Effector memory CD8-positive, alpha-beta T cell (primary cell): Measurements from ENCODE around the gene UNC5A.

ENCODE experiments used
- ATAC-seq: fragments of 150-1000 bp; cut with Tn5 transposase; replicated peaks from 2 replicates; pipeline ENCODE4 v1.10.0; 2021; ENCODE audit warnings: mild to moderate bottlenecking, moderate library complexity
- DNase-seq, 3 experiments: peaks; one replicate each; pipeline ENCODE4 v3.0.0; 2021
- H3K27ac Mint-ChIP-seq, 2 donors: one replicate each; pipeline ENCODE4 v1.8.0; 2022; ENCODE audit warnings: mild to moderate bottlenecking in 2 of 2, mixed read lengths in 2 of 2, moderate library complexity in 2 of 2
- H3K27me3 Mint-ChIP-seq, 2 donors: one replicate each; pipeline ENCODE4 v1.8.0; 2022; ENCODE audit warnings: mixed read lengths in 2 of 2
- H3K36me3 Mint-ChIP-seq: one replicate; pipeline ENCODE4 v1.8.0; 2022; ENCODE audit warnings: mild to moderate bottlenecking, moderate library complexity, mixed read lengths; ENCODE audit not compliant: insufficient read depth
- H3K4me1 Mint-ChIP-seq, 2 donors: one replicate each; pipeline ENCODE4 v1.8.0; 2022; ENCODE audit warnings: low read depth in 2 of 2, mixed read lengths in 2 of 2
- H3K4me3 Mint-ChIP-seq, 2 donors: one replicate each; pipeline ENCODE4 v1.8.0; 2022; ENCODE audit warnings: mild to moderate bottlenecking in 2 of 2, mixed read lengths in 2 of 2, moderate library complexity in 2 of 2
- H3K9me3 Mint-ChIP-seq, 2 donors: one replicate each; pipeline ENCODE4 v1.8.0; 2022; ENCODE audit warnings: mixed read lengths in 2 of 2
- total RNA-seq, 9 experiments: gene quantifications; one replicate each; lab custom pipeline; 2026; lab: John Stamatoyannopoulos, UW

UNC5A gene
- total RNA-seq: 0 reads per million in 9 experiments

GRCh38 chr5:176810081-176810597, at the start of gene UNC5A:
Gene UNC5A (plus strand): TSS chr5:176810559. CDS start chr5:176810751, 192 bp downstream.
- no peak within 1 kb of the TSS for H3K27ac Mint-ChIP-seq
- peaks cover 17 to 18% of the 10 kb centered on the region in 2 donors for H3K4me1 Mint-ChIP-seq
- peak within 1 kb of the TSS; percentile 71 to 76 for H3K4me3 Mint-ChIP-seq
- peaks cover 82 to 92% of the 10 kb centered on the region in 2 donors for H3K27me3 Mint-ChIP-seq
- ATAC-seq (peak; percentile 62), DNase-seq (peak; percentile 23 to 41 (median 32))
- H3K36me3 Mint-ChIP-seq: peaks cover 4% of the 10 kb centered on the region
- no peaks in the 10 kb centered on the region for H3K9me3 Mint-ChIP-seq

- H3K27ac Mint-ChIP-seq: no peak overlapping the region
- no peak for ATAC-seq
- no peak for DNase-seq
- H3K27me3 Mint-ChIP-seq: peaks cover 43 to 52% of the 10 kb centered on the region in 2 donors
- no peaks in the 10 kb centered on the region for H3K36me3 Mint-ChIP-seq
- H3K4me1 Mint-ChIP-seq: no peaks in the 10 kb centered on the region
- no peak overlapping the region for H3K4me3 Mint-ChIP-seq
- no peaks in the 10 kb centered on the region for H3K9me3 Mint-ChIP-seq
These were observed 48.6 kb upstream of the UNC5A start for GRCh38 chr5:176761755-176762154.

GRCh38 chr5:176762489-176762888, 47.9 kb upstream of the UNC5A start:
- DNase-seq: no peak
- Mint-ChIP-seq H3K9me3 (no peaks in the 10 kb centered on the region), H3K27me3 (peaks cover 45 to 55% of the 10 kb centered on the region in 2 donors), H3K27ac (no peak overlapping the region), H3K4me3 (no peak overlapping the region), H3K4me1 (no peaks in the 10 kb centered on the region), H3K36me3 (no peaks in the 10 kb centered on the region)
- ATAC-seq: no peak

- no peaks in the 10 kb centered on the region for H3K9me3 Mint-ChIP-seq
- no peak overlapping the region for H3K4me3 Mint-ChIP-seq
- ATAC-seq: no peak
These were observed 44.7 kb upstream of the UNC5A start for GRCh38 chr5:176765687-176766086.

GRCh38 chr5:176768174-176768970, 42.0 kb upstream of the UNC5A start:
- Mint-ChIP-seq H3K27ac (no peak overlapping the region), H3K4me1 (no peaks in the 10 kb centered on the region), H3K4me3 (no peak overlapping the region), H3K9me3 (no peaks in the 10 kb centered on the region), H3K27me3 (peaks cover 66 to 68% of the 10 kb centered on the region in 2 donors), H3K36me3 (peaks cover 2% of the 10 kb centered on the region)
- no peak for ATAC-seq
- no peak for DNase-seq

More at GRCh38 chr5:176765687-176766086, 44.7 kb upstream of the UNC5A start:
- Mint-ChIP-seq H3K27ac (no peak overlapping the region), H3K27me3 (peaks cover 62 to 70% of the 10 kb centered on the region in 2 donors), H3K36me3 (no peaks in the 10 kb centered on the region), H3K4me1 (no peaks in the 10 kb centered on the region)
- no peak for DNase-seq

- ATAC-seq (no peak), DNase-seq (no peak)
- H3K27ac Mint-ChIP-seq: no peak overlapping the region
- no peaks in the 10 kb centered on the region for H3K9me3 Mint-ChIP-seq
- no peaks in the 10 kb centered on the region for H3K4me1 Mint-ChIP-seq
- H3K4me3 Mint-ChIP-seq: no peak overlapping the region
- peaks cover 58 to 67% of the 10 kb centered on the region in 2 donors for H3K27me3 Mint-ChIP-seq
- peaks cover 2% of the 10 kb centered on the region for H3K36me3 Mint-ChIP-seq
These were observed 40.4 kb upstream of the UNC5A start for GRCh38 chr5:176769911-176770310.

- peaks cover 56 to 73% of the 10 kb centered on the region in 2 donors for H3K27me3 Mint-ChIP-seq
- peaks cover 2% of the 10 kb centered on the region for H3K36me3 Mint-ChIP-seq
- no peak overlapping the region for H3K27ac Mint-ChIP-seq
These were observed 39.9 kb upstream of the UNC5A start for GRCh38 chr5:176770431-176770830.

GRCh38 chr5:176771102-176771845, 39.1 kb upstream of the UNC5A start:
- Mint-ChIP-seq H3K27ac (no peak overlapping the region), H3K27me3 (peaks cover 51 to 77% of the 10 kb centered on the region in 2 donors), H3K36me3 (peaks cover 2% of the 10 kb centered on the region), H3K4me1 (no peaks in the 10 kb centered on the region), H3K4me3 (no peak overlapping the region), H3K9me3 (no peaks in the 10 kb centered on the region)
- ATAC-seq (no peak), DNase-seq (no peak)

More at GRCh38 chr5:176770431-176770830, 39.9 kb upstream of the UNC5A start:
- no peak for ATAC-seq
- no peak for DNase-seq
- Mint-ChIP-seq H3K4me1 (no peaks in the 10 kb centered on the region), H3K4me3 (no peak overlapping the region), H3K9me3 (no peaks in the 10 kb centered on the region)

GRCh38 chr5:176772271-176773210, 37.8 kb upstream of the UNC5A start:
- Mint-ChIP-seq H3K27ac (no peak overlapping the region), H3K4me3 (no peak overlapping the region), H3K36me3 (peaks cover 2% of the 10 kb centered on the region), H3K9me3 (no peaks in the 10 kb centered on the region), H3K4me1 (no peaks in the 10 kb centered on the region), H3K27me3 (peaks cover 57 to 84% of the 10 kb centered on the region in 2 donors)
- ATAC-seq (no peak), DNase-seq (no peak)

- Mint-ChIP-seq H3K9me3 (no peaks in the 10 kb centered on the region), H3K27ac (no peak overlapping the region), H3K36me3 (peaks cover 2% of the 10 kb centered on the region), H3K4me3 (no peak overlapping the region), H3K4me1 (no peaks in the 10 kb centered on the region), H3K27me3 (peaks cover 54 to 80% of the 10 kb centered on the region in 2 donors)
- DNase-seq (no peak), ATAC-seq (no peak)
These were observed 36.8 kb upstream of the UNC5A start for GRCh38 chr5:176773408-176774035.

- ATAC-seq (no peak), DNase-seq (no peak)
- peaks cover 51 to 80% of the 10 kb centered on the region in 2 donors for H3K27me3 Mint-ChIP-seq
- H3K36me3 Mint-ChIP-seq: peaks cover 2% of the 10 kb centered on the region
- no peak overlapping the region for H3K4me3 Mint-ChIP-seq
- no peak overlapping the region for H3K27ac Mint-ChIP-seq
- no peaks in the 10 kb centered on the region for H3K9me3 Mint-ChIP-seq
- no peaks in the 10 kb centered on the region for H3K4me1 Mint-ChIP-seq
These were observed 35.9 kb upstream of the UNC5A start for GRCh38 chr5:176774216-176775171.

GRCh38 chr5:176775409-176775808, 35.0 kb upstream of the UNC5A start:
- Mint-ChIP-seq H3K36me3 (peaks cover 2% of the 10 kb centered on the region), H3K4me3 (no peak overlapping the region), H3K27me3 (peaks cover 50 to 81% of the 10 kb centered on the region in 2 donors), H3K9me3 (no peaks in the 10 kb centered on the region), H3K27ac (no peak overlapping the region), H3K4me1 (no peaks in the 10 kb centered on the region)
- ATAC-seq (no peak), DNase-seq (no peak)
